Activated CD4-positive, alpha-beta T cell treated with anti-CD3 and anti-CD28 coated beads for 4 hours (primary cell): Measurements from ENCODE around the gene SERPINA10.
"Not testable (repeated sequence)": the region's sequence is repeated elsewhere in the genome, so short reads cannot be mapped to it uniquely, and the experiment has no call there.

Source experiments
- DNase-seq, 2 donors: peaks; one replicate each; pipeline ENCODE4 v3.0.0-alpha.2; 2020

The SERPINA10 gene

DNA sequence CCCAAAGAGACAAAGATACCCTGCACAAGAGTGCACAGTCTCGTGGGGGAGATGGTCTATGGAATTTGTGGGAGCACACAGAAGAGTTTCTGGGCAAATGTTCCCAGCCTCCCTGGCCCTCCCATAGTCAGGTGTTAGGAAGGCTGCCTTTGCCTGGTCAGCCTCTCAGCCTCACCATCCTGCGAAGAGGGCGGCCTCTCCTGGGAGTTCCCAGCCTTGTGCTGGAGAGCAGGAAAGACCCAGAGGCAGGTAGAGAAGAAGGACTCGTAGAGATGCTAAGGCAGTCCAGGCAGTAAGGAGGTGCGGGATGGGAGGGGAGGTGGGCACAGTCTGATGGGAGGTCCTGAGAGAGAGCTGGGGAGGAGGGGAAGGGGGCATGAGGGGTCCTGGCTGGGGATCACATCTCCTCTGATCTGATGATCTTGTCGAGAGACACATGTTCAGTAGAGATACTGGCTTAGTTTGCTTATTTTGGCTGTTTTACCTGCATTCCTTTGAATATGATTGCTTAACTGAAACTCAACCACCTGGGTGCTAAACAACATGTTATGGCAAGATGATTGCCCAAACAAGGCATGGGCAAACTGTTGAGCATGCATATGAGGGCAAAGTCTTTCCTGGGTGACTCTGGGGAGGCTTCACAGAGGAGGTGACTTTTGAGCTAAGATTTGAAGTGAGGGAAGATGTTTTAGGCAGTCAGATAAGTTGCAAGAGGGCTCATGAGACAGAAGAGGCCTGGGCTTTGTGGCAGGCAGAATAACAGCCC lies 19.6 kb upstream of the SERPINA10 start:
- no peak for DNase-seq

DNA sequence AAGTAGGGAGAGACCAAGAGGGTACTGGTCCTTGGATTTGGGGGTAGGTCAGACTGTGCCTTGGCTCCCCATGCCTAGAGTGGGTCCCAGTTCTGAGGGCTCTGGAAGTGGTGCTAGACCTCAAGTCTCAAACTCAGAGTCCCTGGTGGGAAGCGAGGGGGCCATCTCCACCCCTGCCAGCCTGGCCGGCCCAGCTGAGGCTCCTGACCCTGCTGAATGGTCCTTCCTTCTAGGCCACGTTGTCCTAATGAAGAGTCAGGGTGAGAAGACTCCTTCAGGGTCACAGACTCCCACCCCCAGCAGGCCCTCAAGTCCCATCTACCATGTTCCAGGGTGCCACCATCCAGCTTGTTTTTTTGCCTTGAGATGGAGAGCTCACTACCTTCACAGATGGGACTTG lies 17.2 kb upstream of the SERPINA10 start:
- DNase-seq, result no peak

DNA sequence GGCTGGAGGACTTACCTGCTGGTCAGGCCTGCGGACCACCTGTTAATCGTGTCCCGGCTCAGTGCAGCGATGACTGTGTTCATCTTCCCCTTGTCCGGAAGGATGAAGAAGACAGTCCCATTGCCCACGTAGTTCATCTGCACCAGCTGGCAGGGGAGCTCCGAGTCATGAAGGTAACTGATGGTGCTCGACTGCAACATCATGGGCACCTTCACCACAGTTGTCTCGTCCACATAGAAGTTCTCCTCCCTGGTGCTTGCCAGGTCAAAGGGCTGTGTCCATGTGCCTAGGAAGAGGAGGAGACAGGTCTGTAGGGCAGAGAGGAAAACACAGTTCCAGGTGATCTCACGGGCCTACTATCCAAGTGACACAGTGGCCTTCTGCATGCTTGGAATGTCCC lies 16.7 kb upstream of the SERPINA10 start:
- DNase-seq, result no peak

DNA sequence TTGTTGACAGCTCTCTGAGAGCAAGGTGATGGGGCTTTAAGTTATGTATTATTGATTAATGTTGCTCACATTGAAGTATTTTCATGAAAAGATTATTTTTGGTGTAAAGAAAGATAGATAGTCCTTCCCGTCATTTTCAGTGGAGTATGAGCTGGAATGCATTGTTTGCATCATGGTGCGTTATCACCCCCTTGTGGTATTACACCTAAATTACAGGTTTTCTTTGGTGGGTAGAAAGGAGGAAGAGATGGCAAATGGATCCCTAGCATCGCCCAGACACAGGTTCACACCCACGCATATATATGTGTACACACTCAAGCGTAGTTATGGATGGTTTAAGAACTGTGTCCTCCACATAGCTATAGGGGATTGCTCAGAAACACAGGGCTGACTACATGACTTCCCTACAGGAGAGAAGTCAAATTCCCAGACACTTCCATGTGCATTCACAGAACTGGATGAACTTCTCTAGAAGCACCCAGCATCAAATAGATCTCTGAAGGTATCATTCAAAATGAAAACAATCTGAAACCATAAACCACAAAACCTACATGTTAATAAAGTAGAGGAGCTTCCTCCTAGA lies 14.4 kb upstream of the SERPINA10 start:
- DNase-seq, result no peak

DNA sequence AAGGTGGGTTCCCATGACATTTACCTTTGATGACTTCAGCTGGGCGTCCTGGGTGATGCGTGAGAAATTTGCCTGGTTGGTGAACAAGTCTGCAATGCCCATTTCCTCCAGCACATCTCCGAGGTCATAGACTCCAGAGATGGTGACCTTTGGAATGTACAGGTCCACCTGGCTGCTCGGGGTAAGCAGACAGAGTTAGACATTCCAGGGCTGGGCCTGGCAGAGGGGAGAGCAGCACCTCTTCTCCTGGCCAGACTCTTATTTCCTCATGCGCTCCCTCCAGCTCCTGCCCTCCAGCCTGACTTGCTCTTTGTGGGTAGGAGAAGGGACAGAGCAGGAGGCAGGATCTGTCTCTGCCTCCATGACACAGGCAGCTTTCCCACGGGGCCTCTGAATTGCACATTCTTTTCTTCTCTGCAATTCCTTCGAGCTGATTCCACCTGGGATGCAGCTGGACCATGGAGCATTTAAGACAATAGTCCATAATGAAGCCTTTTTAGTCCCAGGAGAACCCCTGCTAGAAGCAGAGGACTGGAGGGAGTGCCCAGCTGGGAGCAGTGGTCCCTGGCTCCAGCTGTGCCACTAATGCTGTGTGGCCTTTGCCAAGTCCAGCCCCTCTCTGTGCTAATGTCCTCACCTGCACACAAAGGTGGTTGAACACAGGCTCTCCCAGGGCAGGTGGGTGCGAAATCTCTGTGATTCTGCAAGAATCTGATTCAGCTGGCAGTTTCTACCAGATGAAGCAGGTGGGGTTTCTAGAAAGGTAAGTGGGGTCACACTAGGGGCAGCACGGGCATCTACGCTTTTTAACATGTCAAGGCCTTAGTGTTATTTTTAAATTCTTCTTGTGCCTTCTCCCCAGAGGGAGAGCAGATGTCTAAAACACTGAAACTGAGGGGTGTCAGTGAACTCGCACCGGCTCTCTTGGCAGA lies 13.2 kb upstream of the SERPINA10 start:
- no peak for DNase-seq

GRCh38 chr14:94305620-94306019 lies 12.6 kb upstream of the SERPINA10 start:
- DNase-seq, result no peak

GRCh38 chr14:94304243-94304642 lies 11.2 kb upstream of the SERPINA10 start:
- DNase-seq, result no peak

DNA sequence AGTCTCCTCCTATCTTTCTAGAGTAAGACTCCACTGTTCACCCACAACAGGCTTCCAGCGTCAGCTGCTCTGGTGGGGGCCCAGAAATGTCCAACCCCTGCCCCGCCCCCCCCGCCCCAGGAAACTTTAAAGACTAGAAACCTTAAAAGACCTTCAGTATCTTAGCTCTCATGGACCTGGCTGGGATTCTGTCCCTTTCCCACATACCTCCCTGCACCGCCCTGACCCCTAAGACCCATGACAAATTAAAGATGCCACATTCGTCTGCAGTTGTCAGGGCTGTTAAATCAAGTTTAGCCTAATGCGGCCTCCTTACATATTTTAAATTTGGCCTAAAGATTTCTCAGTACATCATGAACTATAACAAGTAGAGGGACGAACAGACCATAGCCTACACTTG lies 10.0 kb upstream of the SERPINA10 start:
- no peak for DNase-seq

DNA sequence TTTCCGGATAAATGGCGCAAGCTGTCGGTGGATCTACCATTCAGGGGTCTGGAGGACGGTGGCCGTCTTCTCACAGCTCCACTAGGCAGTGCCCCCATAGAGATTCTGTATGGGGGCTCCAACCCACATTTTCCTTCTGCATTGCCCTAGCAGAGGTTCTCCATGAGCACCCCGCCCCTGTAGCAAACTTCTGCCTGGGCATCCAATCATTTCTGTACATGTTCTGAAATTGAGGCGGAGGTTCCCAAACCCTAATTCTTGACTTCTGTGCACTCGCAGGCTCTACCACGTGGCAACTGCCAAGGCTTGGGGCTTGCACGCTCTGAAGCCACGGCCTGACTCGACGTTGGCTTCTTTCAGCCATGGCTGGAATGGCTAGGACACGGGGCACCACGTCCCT lies 5.1 kb upstream of the SERPINA10 start:
- DNase-seq, result no peak

DNA sequence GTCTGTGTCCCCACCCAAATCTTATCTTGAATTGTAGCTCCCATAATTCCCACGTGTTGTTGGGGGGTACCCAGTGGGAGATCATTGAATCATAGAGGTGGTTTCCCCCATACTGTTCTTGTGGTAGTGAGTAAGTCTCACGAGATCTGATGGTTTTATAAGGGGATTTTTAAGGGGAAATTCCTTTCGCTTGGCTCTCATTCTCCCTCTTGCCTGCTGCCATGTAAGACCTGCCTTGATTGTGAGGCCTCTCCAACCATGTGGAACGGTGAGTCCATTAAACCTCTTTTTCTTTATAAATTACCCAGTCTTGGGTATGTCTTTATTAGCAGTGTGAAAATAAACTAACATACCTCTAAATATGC lies 3.1 kb upstream of the SERPINA10 start:
- DNase-seq, result not testable (repeated sequence)

GRCh38 chr14:94295360-94296180 lies 2.5 kb upstream of the SERPINA10 start:
- no peak for DNase-seq

DNA sequence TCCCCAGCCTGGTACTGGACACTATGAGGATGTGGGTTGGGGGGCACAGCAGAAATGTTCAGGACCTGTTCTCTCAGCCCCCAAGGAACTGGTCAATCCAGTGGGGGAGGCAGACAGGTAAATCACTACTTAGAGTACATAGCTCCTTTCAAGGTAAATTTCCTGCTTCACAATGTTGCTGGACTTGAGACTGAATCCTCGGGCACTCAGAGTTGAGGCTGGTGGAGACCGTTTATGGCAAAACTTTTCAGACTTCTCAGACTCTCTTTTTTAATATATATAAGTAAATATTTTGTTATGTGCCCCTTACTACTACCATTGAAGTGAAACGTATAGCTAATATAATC lies 483 bp upstream of the SERPINA10 start:
- DNase-seq, result no peak

DNA sequence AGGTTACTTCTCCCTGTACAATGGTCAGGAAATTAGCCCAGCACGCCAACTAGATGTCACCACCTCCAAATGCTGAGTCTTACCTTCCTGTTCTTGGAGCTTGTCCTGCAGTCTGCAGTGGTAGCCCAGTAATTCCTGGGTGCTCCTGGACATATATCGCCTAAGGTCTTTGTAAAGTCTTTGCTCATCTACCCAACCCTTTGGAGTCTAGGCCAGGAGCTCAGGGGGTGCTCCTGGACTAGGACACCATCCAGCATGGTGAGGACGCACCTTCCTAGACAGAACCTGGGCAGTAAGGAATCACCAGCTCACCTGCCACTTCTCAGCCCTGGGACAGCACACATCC lies 569 bp downstream of the SERPINA10 start:
- no peak for DNase-seq

- no peak for DNase-seq
Observed at GRCh38 chr14:94291906-94292525, 1.1 kb downstream of the SERPINA10 start.

- no peak for DNase-seq
Observed at GRCh38 chr14:94291159-94291905, 1.7 kb downstream of the SERPINA10 start.

GRCh38 chr14:94290197-94290596 lies 2.9 kb downstream of the SERPINA10 start:
- no peak for DNase-seq

DNA sequence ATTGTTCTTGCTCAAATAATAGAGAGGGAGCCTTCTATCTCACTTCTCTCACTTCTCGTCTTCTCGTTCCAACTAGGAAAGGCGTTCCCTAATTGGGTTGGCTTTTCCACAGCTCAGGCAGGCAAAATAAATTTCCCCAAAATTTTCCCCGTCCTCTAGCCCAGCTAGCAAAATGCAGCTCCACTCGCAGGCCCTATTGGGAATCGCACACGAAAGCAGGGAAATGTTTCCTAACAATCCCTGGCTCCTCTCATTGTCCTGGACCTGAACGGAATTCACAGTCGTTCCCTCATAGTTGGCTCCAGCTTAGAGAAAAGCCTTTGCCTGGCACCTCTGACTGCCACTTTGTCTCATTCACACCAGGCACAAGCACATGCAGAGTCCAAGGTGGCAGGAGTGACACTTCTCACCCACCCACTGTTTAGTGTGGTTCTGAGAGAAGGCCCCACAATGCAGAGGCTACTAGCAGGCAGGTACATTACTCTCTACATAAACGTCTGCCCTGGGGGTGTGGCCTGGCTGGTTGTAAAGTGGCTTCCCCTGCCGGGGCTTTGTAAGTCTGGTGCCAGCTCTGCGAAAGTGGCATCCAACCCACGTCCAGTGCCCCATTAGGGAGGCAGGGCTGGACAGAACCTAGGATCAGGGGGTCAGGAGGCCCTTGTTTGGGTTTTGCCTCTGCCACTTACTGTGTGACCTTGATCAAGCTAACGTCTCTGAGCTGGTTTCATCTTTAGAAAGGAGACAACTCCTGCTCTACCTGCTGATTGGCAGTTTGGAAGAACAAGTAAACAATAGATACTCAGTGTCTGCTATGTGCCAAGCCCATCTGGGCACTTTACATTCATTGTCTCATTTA lies 4.2 kb downstream of the SERPINA10 start:
- DNase-seq, result no peak

DNA sequence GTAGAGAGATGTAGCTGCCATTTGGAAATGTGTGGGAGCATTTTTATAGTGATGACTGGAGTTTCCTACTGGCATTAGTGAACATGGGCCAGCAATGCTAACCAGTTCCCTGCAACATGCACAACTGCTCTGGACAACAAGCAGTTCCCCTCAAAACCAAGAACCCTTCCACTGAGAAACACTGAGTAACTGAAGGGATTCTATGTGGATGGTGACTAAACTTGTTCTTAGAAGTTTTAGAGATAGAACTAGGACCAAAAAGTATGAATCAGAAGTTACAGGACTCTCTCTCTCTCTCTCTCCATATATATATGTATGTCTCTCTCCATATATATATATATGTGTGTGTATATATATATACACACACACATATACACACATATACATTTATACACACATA lies 7.9 kb downstream of the SERPINA10 start:
- DNase-seq, result no peak

- DNase-seq, result no peak
Observed at GRCh38 chr14:94284221-94284620, 8.8 kb downstream of the SERPINA10 start.

DNA sequence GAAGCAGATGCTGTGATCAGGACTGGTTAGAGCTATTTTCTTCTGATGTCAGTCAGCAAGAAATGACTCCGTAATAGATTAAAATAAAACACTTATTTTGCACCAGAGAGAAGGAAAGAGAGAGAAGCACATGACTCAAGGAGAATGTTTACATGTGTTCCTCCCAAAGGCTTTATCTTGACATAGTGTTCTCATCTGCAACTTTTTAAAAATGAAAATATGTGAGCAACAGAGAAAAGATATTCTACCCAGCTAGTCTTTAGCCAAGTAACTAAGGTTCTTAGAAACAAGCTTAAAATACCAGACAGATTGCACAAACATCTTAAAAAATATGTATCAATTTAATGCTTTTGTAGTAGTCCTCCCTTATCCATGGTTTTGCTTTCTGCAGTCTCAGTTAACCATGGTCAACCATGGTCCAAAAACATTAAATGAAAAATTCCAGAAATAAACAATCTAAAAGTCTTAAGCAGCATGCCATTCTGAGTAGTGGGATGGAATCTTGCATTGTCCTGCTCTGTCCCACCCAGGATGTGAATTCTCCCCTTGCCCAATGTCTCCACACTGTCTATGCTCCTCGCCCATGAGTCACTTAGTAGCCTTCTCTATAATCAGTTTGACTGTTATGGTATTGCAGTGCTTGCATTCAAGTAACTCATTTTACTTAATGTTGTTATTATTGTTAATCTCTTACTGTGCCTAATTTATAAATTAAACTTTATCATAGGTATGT lies 9.9 kb downstream of the SERPINA10 start:
- no peak for DNase-seq
